Neural progenitor cell (in vitro differentiated cells): Measurements from ENCODE around the gene ATP2B3.

Source experiments
- CTCF ChIP-seq: fragments of 200-600 bp; sonication (generic); IDR thresholded peaks from 2 replicates; pipeline ENCODE4 v1.5.1; 2017; ENCODE audit warnings: antibody characterized with exemption, mild to moderate bottlenecking
- EZH2 ChIP-seq: fragments of 200-600 bp; sonication (generic); IDR thresholded peaks from 2 replicates; pipeline ENCODE4 v1.6.1; 2017; ENCODE audit warnings: antibody characterized with exemption, mild to moderate bottlenecking, moderate library complexity
- EZH2phosphoT487 ChIP-seq: fragments of 200-600 bp; sonication (generic); IDR thresholded peaks from 2 replicates; pipeline ENCODE4 v1.6.1; 2017; ENCODE audit warnings: antibody characterized with exemption

- TF ChIP-seq CTCF = no peak
- no peak for TF ChIP-seq EZH2phosphoT487
- TF ChIP-seq EZH2 = no peak
These were observed 25.5 kb upstream of the ATP2B3 start for GRCh38 chrX:153491918-153492317.
